Naive thymus-derived CD8-positive, alpha-beta T cell (primary cell): ENCODE results near the gene FBXO38. TPM values are rescaled to one million over a fixed set of nuclear protein-coding genes. Genes with fewer than 3 reads are reported as not detected.

Experiments used
- ATAC-seq, 2 donors: fragments of 150-1000 bp; cut with Tn5 transposase in 1 of 2; sonication (Bioruptor Pico), chemical (Tn5 transposase) in 1 of 2; 1 replicate in 1 of 2; 2 replicates in 1 of 2; pipeline ENCODE4 v1.10.0; 2021; ENCODE audit warnings: mild to moderate bottlenecking in 2 of 2, moderate library complexity in 2 of 2
- POLR2A ChIA-PET: fragments of 350-600 bp; sonication (Branson Sonifier 250); formaldehyde crosslinking; loops from one replicate; lab custom pipeline; 2021; ENCODE audit warnings: antibody characterized with exemption; lab: Charles Lee
- DNase-seq, 10 donors: peaks; one replicate each; pipeline versions ENCODE4 v3.0.0 to v3.0.0-alpha.2; 2020 to 2022
- H3K27ac Mint-ChIP-seq, 10 donors: one replicate each; pipeline ENCODE4 v1.8.0; 2020 to 2022; ENCODE audit warnings: mild to moderate bottlenecking in 10 of 10, mixed read lengths in 10 of 10, moderate library complexity in 4 of 10, inconsistent platforms in 1 of 10
- H3K27me3 Mint-ChIP-seq, 5 donors: one replicate each; pipeline ENCODE4 v1.8.0; 2021 to 2022; ENCODE audit warnings: mixed read lengths in 5 of 5
- H3K36me3 Mint-ChIP-seq, 3 donors: one replicate each; pipeline ENCODE4 v1.8.0; 2020 to 2022; ENCODE audit warnings: mixed read lengths in 3 of 3, mild to moderate bottlenecking in 2 of 3, inconsistent platforms in 1 of 3
- H3K4me1 Mint-ChIP-seq, 4 donors: one replicate each; pipeline ENCODE4 v1.8.0; 2021 to 2022; ENCODE audit warnings: mixed read lengths in 4 of 4
- H3K4me3 Mint-ChIP-seq, 10 donors: one replicate each; pipeline ENCODE4 v1.8.0; 2020 to 2022; ENCODE audit warnings: mild to moderate bottlenecking in 10 of 10, mixed read lengths in 10 of 10, moderate library complexity in 6 of 10, inconsistent platforms in 1 of 10
- H3K9me3 Mint-ChIP-seq, 9 donors: one replicate each; pipeline ENCODE4 v1.8.0; 2020 to 2022; ENCODE audit warnings: mixed read lengths in 9 of 9, mild to moderate bottlenecking in 3 of 9, inconsistent platforms in 1 of 9, moderate library complexity in 1 of 9
- polyA plus RNA-seq, 3 donors: library from polyadenylated mRNA; unstranded; fragments of 300-500 nt; fragmentation: Illumina TruSeq; gene quantifications; one replicate each; pipeline ENCODE4 v1.2.3, GENCODE V29; 2021
- total RNA-seq, 8 experiments: library from RNA in 2 of 8; stranded (reverse) in 2 of 8; gene quantifications; one replicate each; pipeline ENCODE4 v1.2.3 and lab custom pipeline; 2021 to 2026

Gene FBXO38
- total and polyA plus RNA-seq, 5 experiments from 2014 or later: 15.5 to 97.0 (median 17.6) TPM

DNA sequence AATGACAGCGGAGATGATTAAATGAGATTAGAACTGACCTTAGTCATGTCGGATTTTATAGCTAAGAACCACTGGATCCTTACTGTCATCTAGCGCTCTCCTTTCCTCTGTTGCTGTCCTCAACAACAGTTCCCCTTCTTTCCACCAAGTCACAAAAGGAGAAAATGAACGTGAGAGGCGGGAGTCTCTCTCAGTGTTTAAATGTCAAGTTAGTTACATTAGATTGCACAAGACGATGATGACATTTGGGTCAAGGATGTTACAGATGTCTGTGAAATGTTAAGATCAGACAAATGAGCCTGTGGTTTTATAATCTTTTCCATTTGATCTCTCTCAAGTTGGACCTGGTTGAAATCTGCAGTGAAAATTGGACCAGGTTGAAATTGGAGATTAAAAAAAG lies 53.5 kb downstream of the FBXO38 start:
- peak overlapping the region in 9 of 10 donors; percentile 33 to 90 (median 75) for H3K27ac Mint-ChIP-seq
- DNase-seq (no peak), ATAC-seq (no peak)
- H3K4me3 Mint-ChIP-seq: no peak overlapping the region
- H3K4me1 Mint-ChIP-seq: peaks cover 0 to 5% (median 3%) of the 10 kb centered on the region in 4 donors
- no peaks in the 10 kb centered on the region for H3K9me3 Mint-ChIP-seq
- no peaks in the 10 kb centered on the region for H3K27me3 Mint-ChIP-seq
- POLR2A ChIA-PET: no interaction called here
- peaks cover 0 to 89% (median 18%) of the 10 kb centered on the region in 3 donors for H3K36me3 Mint-ChIP-seq

DNA sequence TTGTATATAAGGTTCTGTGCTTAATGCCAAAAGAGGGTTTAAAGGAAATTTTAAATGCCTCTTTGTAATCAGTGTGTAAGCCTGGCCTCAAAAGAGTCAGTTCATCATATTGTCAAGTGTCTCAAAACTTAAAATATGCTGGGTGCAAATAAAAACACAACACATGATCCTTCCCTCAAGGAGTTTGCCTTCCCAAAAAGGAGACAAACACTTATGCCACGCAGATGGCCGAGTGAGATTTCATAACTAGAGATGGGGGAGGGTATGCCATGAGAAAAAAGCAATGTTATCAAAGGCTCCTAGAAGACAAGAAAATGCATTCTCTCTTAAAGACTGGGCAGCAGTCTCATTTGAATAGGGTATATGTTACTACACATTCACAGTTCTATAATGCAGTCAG lies 55.2 kb downstream of the FBXO38 start:
- Mint-ChIP-seq H3K4me1 (peaks cover 0 to 5% (median 3%) of the 10 kb centered on the region in 4 donors), H3K27me3 (no peaks in the 10 kb centered on the region), H3K9me3 (no peaks in the 10 kb centered on the region), H3K36me3 (peaks cover 0 to 87% (median 14%) of the 10 kb centered on the region in 3 donors), H3K4me3 (no peak overlapping the region), H3K27ac (peak overlapping the region in 3 of 10 donors; percentile 66 to 71 (median 71))
- DNase-seq (no peak), ATAC-seq (no peak)
- POLR2A ChIA-PET: no interaction called here

DNA sequence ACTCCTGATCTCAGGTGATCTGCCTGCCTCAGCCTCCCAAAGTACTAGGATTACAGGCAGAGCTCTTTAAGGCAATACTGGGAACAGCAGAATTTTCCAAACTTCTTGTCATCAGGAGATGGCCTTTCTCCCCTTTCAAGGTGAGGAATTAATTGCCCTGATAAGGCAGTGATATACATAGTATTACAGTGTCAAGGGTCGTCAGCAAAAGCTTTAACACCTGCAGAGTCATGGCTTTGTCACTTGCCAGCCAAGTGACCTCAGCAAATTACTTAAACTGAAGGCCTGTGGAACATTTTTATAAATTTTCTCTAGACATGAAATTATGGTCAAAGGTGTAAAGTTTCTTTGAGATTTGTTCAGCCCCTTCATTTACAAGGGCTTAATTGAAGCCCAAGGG lies 59.5 kb downstream of the FBXO38 start:
- POLR2A ChIA-PET: no interaction called here
- no peak overlapping the region for H3K27ac Mint-ChIP-seq
- H3K36me3 Mint-ChIP-seq: peaks cover 0 to 52% (median 11%) of the 10 kb centered on the region in 3 donors

DNA sequence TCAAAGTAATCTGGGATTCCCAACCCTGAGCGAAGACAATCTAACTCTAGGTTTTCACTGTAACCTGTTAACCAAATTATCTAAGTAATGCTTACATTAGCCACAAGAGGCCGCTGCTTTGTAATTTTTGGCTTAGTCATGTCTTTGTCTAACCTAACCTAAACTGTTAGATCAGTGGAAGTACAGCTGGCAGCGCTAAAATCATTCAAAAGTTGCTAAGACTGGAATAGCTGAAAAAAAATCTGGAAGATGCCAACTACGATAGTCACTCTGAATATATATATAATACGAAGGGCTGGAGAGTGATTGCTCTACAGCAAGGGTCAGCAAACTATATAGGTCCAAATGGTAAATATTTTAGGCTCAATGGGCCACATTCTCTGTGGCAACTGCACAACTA lies 60.2 kb downstream of the FBXO38 start:
- POLR2A ChIA-PET: interaction anchor here (1.1 kb wide), 1 partner anchor 38 kb away, joined by 3 read pairs; no protein-coding TSS in a partner anchor
- Mint-ChIP-seq H3K9me3 (no peaks in the 10 kb centered on the region), H3K36me3 (peaks cover 0 to 45% (median 9%) of the 10 kb centered on the region in 3 donors), H3K4me1 (no peaks in the 10 kb centered on the region), H3K4me3 (no peak overlapping the region), H3K27me3 (no peaks in the 10 kb centered on the region), H3K27ac (peak overlapping the region in 1 of 10 donors; percentile 24)
- peak; percentile 64 to 65 for ATAC-seq
- DNase-seq: peak in 8 of 10 donors; percentile 12 to 51 (median 42)

More for the DNA sequence above, 59.5 kb downstream of the FBXO38 start:
- H3K4me3 Mint-ChIP-seq: no peak overlapping the region
- H3K4me1 Mint-ChIP-seq: no peaks in the 10 kb centered on the region
- ATAC-seq: no peak
- DNase-seq: no peak
- H3K9me3 Mint-ChIP-seq: no peaks in the 10 kb centered on the region
- H3K27me3 Mint-ChIP-seq: no peaks in the 10 kb centered on the region

DNA sequence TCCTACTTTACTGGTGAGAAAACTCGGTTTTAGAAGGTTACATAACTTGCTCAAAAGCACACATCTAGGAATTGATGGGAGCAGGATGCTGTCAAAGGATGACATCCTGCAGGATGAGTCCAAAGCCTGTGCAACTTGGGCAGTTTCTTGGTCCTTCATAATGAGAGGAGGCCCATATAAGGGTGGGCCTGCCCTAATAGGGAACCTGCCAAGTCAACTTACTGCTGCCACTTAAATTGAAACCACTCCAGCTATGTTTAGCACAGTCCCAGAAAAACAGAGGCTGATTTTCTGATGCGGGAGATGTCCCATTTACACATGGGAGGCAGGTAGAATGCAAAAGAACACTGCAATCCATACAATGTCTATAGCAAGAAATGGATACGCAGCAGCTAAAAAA lies 61.8 kb downstream of the FBXO38 start:
- Mint-ChIP-seq H3K4me1 (no peaks in the 10 kb centered on the region), H3K4me3 (no peak overlapping the region), H3K36me3 (peaks cover 0 to 29% (median 2%) of the 10 kb centered on the region in 3 donors), H3K27me3 (no peaks in the 10 kb centered on the region), H3K27ac (no peak overlapping the region), H3K9me3 (no peaks in the 10 kb centered on the region)
- POLR2A ChIA-PET: no interaction called here
- no peak for ATAC-seq
- no peak for DNase-seq

DNA sequence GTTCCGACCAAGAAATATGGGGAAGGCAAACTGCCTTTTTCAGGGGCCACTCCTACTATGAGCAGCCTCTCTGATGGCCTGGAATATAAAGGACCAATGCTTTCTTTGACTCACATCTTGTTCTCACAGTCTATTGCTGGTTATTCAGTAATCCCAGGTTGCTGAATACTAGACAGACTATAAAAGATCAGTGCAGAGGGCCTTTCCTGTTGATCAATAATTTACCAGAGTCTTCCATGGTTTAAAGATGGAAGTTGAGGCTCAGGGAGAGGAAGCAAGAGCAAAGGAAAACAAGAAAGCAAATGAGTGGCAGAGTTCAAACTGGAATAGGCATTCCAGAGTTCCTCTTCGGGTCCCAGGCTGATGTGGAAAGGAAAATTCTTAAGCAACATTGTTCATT lies 62.9 kb downstream of the FBXO38 start:
- H3K36me3 Mint-ChIP-seq: peaks cover 0 to 19% (median 0%) of the 10 kb centered on the region in 3 donors
- DNase-seq: no peak

DNA sequence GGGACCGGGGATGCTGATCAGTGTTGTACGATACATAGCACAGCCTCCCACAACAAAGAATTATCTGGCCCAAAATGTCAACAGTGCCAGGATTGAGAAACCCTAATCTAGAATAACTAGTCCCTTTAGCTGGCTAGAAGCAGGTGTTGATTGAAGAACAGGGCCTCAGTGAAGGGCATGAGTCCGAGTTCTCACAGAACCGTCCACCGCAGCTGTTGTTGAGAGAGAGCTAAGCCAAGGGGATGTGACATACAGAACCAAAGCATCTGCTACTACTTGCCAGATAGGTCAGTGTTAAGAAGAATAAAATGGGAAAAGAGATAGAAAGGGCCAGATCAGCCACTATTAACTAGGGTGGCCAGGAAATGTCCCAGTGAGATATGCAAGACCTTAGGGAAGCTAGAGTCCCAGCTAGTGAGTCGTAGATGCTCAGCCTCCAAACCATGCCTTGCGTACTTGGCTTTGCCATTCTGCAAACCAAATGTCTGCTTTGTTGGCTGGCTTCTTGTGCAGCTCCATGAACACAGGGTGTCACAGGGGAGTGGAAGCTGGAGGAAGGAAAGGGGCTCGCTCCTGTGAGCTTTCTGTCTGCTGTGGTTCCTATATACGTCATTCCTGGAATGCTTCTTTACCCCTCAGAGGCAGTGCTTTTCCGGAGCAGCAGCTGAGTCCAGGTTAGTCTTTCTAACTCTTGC lies 68.9 kb downstream of the FBXO38 start:
- POLR2A ChIA-PET: no interaction called here
- DNase-seq: no peak
- Mint-ChIP-seq H3K4me3 (no peak overlapping the region), H3K4me1 (no peaks in the 10 kb centered on the region), H3K36me3 (no peaks in the 10 kb centered on the region), H3K27ac (no peak overlapping the region), H3K9me3 (no peaks in the 10 kb centered on the region), H3K27me3 (peaks cover 2 to 20% (median 10%) of the 10 kb centered on the region in 5 donors)
- no peak for ATAC-seq

More for the DNA sequence above, 62.9 kb downstream of the FBXO38 start:
- no peak overlapping the region for H3K4me3 Mint-ChIP-seq
- ATAC-seq: no peak
- no peaks in the 10 kb centered on the region for H3K9me3 Mint-ChIP-seq
- POLR2A ChIA-PET: no interaction called here
- no peaks in the 10 kb centered on the region for H3K4me1 Mint-ChIP-seq
- no peak overlapping the region for H3K27ac Mint-ChIP-seq
- no peaks in the 10 kb centered on the region for H3K27me3 Mint-ChIP-seq

DNA sequence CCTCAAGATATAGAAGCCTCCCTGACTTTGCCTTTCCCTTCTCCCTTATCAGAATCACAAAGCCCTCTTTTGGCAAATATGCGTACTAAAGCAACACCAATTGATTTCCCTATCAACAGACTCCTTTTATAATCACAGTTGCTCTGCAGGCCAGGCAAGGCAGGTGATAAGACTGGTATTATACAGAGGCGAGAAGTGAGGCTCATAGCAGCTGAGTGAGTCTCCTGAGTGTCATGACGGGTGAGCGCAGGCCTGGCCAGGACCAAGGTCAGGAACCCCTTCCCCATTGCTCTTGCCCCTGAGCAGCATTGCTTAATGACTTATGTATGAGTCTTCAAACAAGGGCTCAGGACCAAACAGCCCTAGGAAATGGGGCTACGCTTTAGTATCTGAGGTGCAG lies 70.8 kb downstream of the FBXO38 start:
- Mint-ChIP-seq H3K27me3 (peaks cover 10 to 35% (median 13%) of the 10 kb centered on the region in 5 donors), H3K36me3 (no peaks in the 10 kb centered on the region), H3K4me3 (no peak overlapping the region), H3K4me1 (no peaks in the 10 kb centered on the region), H3K27ac (no peak overlapping the region), H3K9me3 (no peaks in the 10 kb centered on the region)
- DNase-seq (no peak), ATAC-seq (no peak)
- POLR2A ChIA-PET: no interaction called here

DNA sequence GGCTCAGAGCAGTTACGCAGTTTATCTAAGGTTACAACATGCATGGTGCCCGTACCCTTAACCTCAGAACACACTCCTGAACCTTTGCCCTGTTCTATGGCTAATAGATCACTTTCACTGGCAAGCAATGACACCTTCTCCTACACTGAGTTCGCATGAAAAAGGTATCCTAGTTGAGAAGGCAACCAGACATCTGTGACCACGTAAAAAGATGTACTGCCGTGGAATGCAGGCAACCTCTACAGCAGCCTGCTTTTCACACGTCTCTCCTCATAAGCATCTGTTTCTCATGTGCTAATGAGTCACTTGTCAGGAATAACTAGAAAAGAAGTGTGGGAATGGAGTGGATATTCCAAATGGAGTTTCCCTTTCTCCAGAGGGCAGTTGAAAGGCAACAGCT lies 71.4 kb downstream of the FBXO38 start:
- Mint-ChIP-seq H3K27ac (no peak overlapping the region), H3K4me3 (no peak overlapping the region), H3K27me3 (peaks cover 10 to 41% (median 13%) of the 10 kb centered on the region in 5 donors), H3K9me3 (no peaks in the 10 kb centered on the region), H3K36me3 (no peaks in the 10 kb centered on the region), H3K4me1 (no peaks in the 10 kb centered on the region)
- POLR2A ChIA-PET: interaction anchor here (0.5 kb wide), 1 partner anchor 1374 kb away, joined by 3 read pairs; no protein-coding TSS in a partner anchor
- DNase-seq (no peak), ATAC-seq (no peak)

DNA sequence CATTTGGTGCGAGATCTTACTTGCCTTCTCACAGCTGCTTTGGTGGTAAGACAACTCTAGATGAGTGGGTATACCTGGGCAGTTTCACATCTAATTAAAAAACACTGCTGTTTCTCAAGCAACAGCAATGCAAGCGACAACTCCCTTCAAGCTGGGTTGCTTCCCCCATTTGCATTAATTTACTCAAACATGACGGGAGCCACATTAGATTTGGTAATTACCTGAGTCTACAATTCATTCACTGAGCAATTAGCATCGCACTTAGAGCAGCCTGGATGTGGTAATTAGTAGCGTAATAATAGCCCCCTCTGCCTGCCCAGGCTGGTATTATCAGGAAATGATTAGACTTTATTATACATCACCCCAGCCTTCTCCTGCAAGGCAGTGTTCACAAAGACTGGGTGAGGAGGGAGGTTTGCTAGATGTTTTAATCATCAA lies 73.4 kb downstream of the FBXO38 start:
- Mint-ChIP-seq H3K27me3 (peaks cover 10 to 47% (median 15%) of the 10 kb centered on the region in 5 donors), H3K4me1 (no peaks in the 10 kb centered on the region), H3K4me3 (no peak overlapping the region), H3K9me3 (no peaks in the 10 kb centered on the region), H3K36me3 (no peaks in the 10 kb centered on the region), H3K27ac (no peak overlapping the region)
- POLR2A ChIA-PET: no interaction called here
- DNase-seq (peak in 2 of 10 donors; percentile 4 to 9), ATAC-seq (peak in 1 of 2 donors; percentile 42)

DNA sequence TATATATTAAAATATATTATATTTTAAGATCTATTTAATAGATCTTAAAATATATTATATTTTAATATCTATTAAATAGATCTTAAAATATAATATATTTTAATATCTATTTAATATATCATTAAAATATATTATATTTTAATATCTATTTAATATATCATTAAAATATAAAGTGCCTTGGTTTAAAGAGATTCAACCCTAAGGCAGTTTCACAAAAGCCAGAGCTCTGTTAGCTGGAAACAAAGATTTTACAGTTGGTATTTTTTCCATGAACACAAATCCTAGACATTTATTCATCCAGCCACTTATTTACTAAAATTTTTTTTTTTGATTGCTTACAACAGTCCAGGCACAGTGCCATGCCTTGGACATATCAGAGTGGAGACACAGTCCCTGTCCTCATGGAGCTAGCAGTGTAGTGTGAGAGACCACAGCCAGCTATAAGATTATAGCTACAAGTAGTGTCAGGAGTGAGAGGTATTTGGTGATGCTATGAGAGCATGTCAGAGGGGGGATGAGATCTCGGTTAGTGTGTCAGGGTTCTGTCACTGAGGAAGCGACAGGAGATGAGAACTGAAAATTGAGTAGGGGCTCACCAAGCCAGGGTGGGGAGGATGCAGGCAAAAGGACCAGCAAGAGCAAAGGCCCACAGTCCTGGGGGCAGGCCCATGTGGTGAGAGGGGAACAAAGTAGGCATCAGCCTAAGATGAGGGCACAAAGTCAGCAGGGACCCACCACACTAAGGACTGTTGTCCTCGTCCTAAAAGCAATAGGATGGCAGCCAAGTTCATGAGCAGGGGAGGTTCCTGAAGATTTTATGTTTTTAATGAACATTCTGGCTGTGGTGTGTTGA lies 74.5 kb downstream of the FBXO38 start:
- H3K36me3 Mint-ChIP-seq: no peaks in the 10 kb centered on the region
- no peak overlapping the region for H3K27ac Mint-ChIP-seq
- DNase-seq: no peak
- ATAC-seq: no peak
- POLR2A ChIA-PET: no interaction called here
- no peaks in the 10 kb centered on the region for H3K4me1 Mint-ChIP-seq
- no peak overlapping the region for H3K4me3 Mint-ChIP-seq
- H3K27me3 Mint-ChIP-seq: peaks cover 12 to 47% (median 15%) of the 10 kb centered on the region in 5 donors
- no peaks in the 10 kb centered on the region for H3K9me3 Mint-ChIP-seq

DNA sequence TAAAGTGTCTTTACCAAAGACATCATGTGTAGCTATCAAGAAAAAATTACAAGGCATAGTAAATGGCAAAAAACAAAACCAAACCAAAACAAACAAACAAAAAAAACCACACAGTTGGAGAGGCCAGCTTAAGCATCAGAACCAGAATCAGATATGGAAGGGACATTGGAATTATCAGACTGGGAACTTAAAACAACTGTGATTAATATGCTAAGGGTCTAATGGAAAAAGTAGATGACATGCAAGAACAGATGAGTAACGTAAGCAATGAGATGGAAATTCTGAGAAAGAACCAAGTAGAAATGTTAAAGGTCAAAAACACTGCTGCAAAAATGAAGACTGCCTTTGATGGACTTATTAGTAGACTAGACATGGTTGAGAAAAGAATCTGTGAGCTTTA lies 75.9 kb downstream of the FBXO38 start:
- DNase-seq (no peak), ATAC-seq (no peak)
- no peaks in the 10 kb centered on the region for H3K9me3 Mint-ChIP-seq
- no peaks in the 10 kb centered on the region for H3K36me3 Mint-ChIP-seq
- H3K27me3 Mint-ChIP-seq: peaks cover 10 to 43% (median 12%) of the 10 kb centered on the region in 5 donors
- no peak overlapping the region for H3K27ac Mint-ChIP-seq
- no peak overlapping the region for H3K4me3 Mint-ChIP-seq
- POLR2A ChIA-PET: no interaction called here
- H3K4me1 Mint-ChIP-seq: no peaks in the 10 kb centered on the region
